HG03039 (cell line): ENCODE data around the gene TUT4.

Experiments used
- ATAC-seq: cut with Tn5 transposase; IDR thresholded peaks from one replicate; pipeline ENCODE4 v1.9.1; 2021; ENCODE audit warnings: mild to moderate bottlenecking, moderate library complexity; ENCODE audit not compliant: unreplicated experiment

TUT4 gene

GRCh38 chr1:52413410-52413989, 139.4 kb downstream of the TUT4 start:
- ATAC-seq, result no peak

- no peak for ATAC-seq
These were observed 147.9 kb downstream of the TUT4 start for GRCh38 chr1:52404975-52405338.

GRCh38 chr1:52404116-52404974, 148.5 kb downstream of the TUT4 start, which contains the start of the genes ORC1 and PRPF38A:
Gene ORC1, minus strand, starts transcription at chr1:52404423. Its CDS starts 2,200 bp downstream, at chr1:52402223.
Gene PRPF38A, plus strand, starts transcription at chr1:52404602. Its CDS starts 148 bp downstream, at chr1:52404750.
- peak; percentile 91 for ATAC-seq

GRCh38 chr1:52403566-52404115, 149.3 kb downstream of the TUT4 start:
- ATAC-seq, result peak; percentile 19

GRCh38 chr1:52402860-52403240, 150.0 kb downstream of the TUT4 start:
- no peak for ATAC-seq

- no peak for ATAC-seq
These were observed 152.8 kb downstream of the TUT4 start for GRCh38 chr1:52400131-52400530.

- ATAC-seq, result no peak
These were observed 153.3 kb downstream of the TUT4 start for GRCh38 chr1:52399629-52400028.

- ATAC-seq, result no peak
These were observed 159.7 kb downstream of the TUT4 start for GRCh38 chr1:52393174-52393573.

- no peak for ATAC-seq
These were observed 166.4 kb downstream of the TUT4 start for GRCh38 chr1:52386458-52386857.

GRCh38 chr1:52385376-52385775, 167.5 kb downstream of the TUT4 start:
- no peak for ATAC-seq
